Hepatocyte (in vitro differentiated cells): Measurements from ENCODE around the gene TM9SF4. TPM values are rescaled to one million over a fixed set of nuclear protein-coding genes. Genes with fewer than 3 reads are reported as not detected.

Experiments used
- DNase-seq: peaks from one replicate; pipeline ENCODE4 v3.0.0-alpha.2; 2016; ENCODE audit warnings: low spot score
- H2AFZ ChIP-seq: fragments of 200-600 bp; sonication (generic); 2 replicates; pipeline ENCODE4 v1.6.0; 2016; ENCODE audit warnings: antibody characterized with exemption, mild to moderate bottlenecking
- H3K27ac ChIP-seq: fragments of 200-600 bp; sonication (generic); 2 replicates; pipeline ENCODE4 v1.5.1; 2016; ENCODE audit warnings: mild to moderate bottlenecking
- H3K27me3 ChIP-seq: fragments of 200-600 bp; sonication (generic); 2 replicates; pipeline ENCODE4 v1.6.1; 2016
- H3K36me3 ChIP-seq: fragments of 200-600 bp; sonication (generic); replicated peaks from 2 replicates; pipeline ENCODE4 v1.5.1; 2016; ENCODE audit warnings: low read depth; ENCODE audit not compliant: insufficient read depth
- H3K4me1 ChIP-seq: fragments of 200-600 bp; sonication (generic); 2 replicates; pipeline ENCODE4 v1.5.1; 2016; ENCODE audit warnings: mild to moderate bottlenecking, moderate library complexity; ENCODE audit not compliant: insufficient read depth
- H3K4me2 ChIP-seq: fragments of 200-600 bp; sonication (generic); 2 replicates; pipeline ENCODE4 v1.6.0; 2016
- H3K4me3 ChIP-seq: fragments of 200-600 bp; sonication (generic); 2 replicates; pipeline ENCODE4 v1.5.1; 2016; ENCODE audit warnings: mild to moderate bottlenecking
- H3K79me2 ChIP-seq: fragments of 200-600 bp; sonication (generic); 2 replicates; pipeline ENCODE4 v1.6.0; 2017; ENCODE audit warnings: mild to moderate bottlenecking
- H3K9me2 ChIP-seq: fragments of 200-600 bp; sonication (generic); replicated peaks from 2 replicates; pipeline ENCODE4 v1.6.0; 2017; ENCODE audit warnings: mild to moderate bottlenecking; ENCODE audit not compliant: insufficient read depth
- H3K9me3 ChIP-seq: fragments of 200-600 bp; sonication (generic); 2 replicates; pipeline ENCODE4 v1.5.1; 2016; ENCODE audit warnings: low read depth, mild to moderate bottlenecking
- H4K20me1 ChIP-seq: fragments of 200-600 bp; sonication (generic); 2 replicates; pipeline ENCODE4 v1.6.0; 2016; ENCODE audit warnings: mild to moderate bottlenecking; ENCODE audit not compliant: insufficient read depth, poor library complexity, severe bottlenecking
- EZH2 ChIP-seq: fragments of 200-600 bp; sonication (generic); IDR thresholded peaks from 2 replicates; pipeline ENCODE4 v1.6.1; 2016; ENCODE audit warnings: antibody characterized with exemption, mild to moderate bottlenecking, borderline replicate concordance
- EZH2phosphoT487 ChIP-seq: fragments of 200-600 bp; sonication (generic); IDR thresholded peaks from one replicate; pipeline ENCODE4 v1.6.1; 2018; ENCODE audit warnings: antibody characterized with exemption, mild to moderate bottlenecking, low read depth, moderate library complexity; ENCODE audit not compliant: unreplicated experiment, severe bottlenecking
- WGBS: methylation state at CpG from one replicate; pipeline ENCODE4 v1.1.6; 2016; ENCODE audit warnings: low lambda C conversion rate; ENCODE audit errors: missing lambda C conversion rate; 5-methylcytosine and 5-hydroxymethylcytosine counted together
- polyA plus RNA-seq: library from polyadenylated mRNA; unstranded; fragments of >200 nt; fragmentation: Nextera tagmentation; extraction: Ambion mirVana; gene quantifications from 2 replicates; pipeline ENCODE4 v1.2.1, GENCODE V29; 2016
- total RNA-seq: library from RNA; depleted of rRNA; stranded (reverse); fragments of >200 nt; gene quantifications from 2 replicates; pipeline ENCODE4 v1.2.3, GENCODE V29; 2014
- TF ChIP-seq, protein P1 (sequence below): fragments of 200-600 bp; sonication (generic); IDR thresholded peaks from 2 replicates; pipeline ENCODE4 v1.5.1; 2016; ENCODE audit warnings: antibody characterized with exemption, mild to moderate bottlenecking; ENCODE audit not compliant: poor library complexity

The TM9SF4 gene
- total and polyA plus RNA-seq, 2 experiments from 2014 or later: 65.3 to 86.4 TPM

DNA sequence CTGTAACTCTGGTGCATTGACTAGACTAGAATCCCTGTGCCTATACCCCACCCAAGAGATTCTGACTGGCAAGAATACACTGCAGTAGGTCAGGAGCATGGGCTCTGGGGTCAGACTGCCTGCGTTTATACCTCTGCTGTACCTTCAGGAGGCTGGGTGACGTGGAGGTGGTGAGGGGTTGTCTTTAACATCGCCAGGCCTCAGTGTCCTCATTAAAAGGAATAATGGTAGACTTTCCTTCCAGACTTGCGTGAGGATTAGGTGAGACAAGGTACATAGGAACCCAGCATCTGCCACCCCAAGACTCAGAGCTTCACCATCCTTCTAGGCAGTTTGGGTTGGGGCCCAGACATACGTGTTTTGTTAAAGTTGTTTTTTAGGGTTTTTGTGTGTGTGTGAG is 44.3 kb downstream of the TM9SF4 start:
- Histone ChIP-seq H3K4me3 (no peak overlapping the region), H2AFZ (no peak overlapping the region), H3K79me2 (no peaks in the 10 kb centered on the region), H3K9me2 (no peaks in the 10 kb centered on the region), H3K9me3 (no peaks in the 10 kb centered on the region), H4K20me1 (no peaks in the 10 kb centered on the region), H3K27me3 (no peaks in the 10 kb centered on the region), H3K36me3 (peaks cover 7% of the 10 kb centered on the region), H3K4me2 (no peak overlapping the region), H3K4me1 (peaks cover 4% of the 10 kb centered on the region), H3K27ac (peak overlapping the region; percentile 73)
- TF ChIP-seq EZH2 (no peak), EZH2phosphoT487 (no peak)
- TF ChIP-seq, protein P1, sequence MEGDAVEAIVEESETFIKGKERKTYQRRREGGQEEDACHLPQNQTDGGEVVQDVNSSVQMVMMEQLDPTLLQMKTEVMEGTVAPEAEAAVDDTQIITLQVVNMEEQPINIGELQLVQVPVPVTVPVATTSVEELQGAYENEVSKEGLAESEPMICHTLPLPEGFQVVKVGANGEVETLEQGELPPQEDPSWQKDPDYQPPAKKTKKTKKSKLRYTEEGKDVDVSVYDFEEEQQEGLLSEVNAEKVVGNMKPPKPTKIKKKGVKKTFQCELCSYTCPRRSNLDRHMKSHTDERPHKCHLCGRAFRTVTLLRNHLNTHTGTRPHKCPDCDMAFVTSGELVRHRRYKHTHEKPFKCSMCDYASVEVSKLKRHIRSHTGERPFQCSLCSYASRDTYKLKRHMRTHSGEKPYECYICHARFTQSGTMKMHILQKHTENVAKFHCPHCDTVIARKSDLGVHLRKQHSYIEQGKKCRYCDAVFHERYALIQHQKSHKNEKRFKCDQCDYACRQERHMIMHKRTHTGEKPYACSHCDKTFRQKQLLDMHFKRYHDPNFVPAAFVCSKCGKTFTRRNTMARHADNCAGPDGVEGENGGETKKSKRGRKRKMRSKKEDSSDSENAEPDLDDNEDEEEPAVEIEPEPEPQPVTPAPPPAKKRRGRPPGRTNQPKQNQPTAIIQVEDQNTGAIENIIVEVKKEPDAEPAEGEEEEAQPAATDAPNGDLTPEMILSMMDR: no peak
- DNase-seq: no peak
- over 99% methylated on average over 5 of the region's 5 CpGs for WGBS

DNA sequence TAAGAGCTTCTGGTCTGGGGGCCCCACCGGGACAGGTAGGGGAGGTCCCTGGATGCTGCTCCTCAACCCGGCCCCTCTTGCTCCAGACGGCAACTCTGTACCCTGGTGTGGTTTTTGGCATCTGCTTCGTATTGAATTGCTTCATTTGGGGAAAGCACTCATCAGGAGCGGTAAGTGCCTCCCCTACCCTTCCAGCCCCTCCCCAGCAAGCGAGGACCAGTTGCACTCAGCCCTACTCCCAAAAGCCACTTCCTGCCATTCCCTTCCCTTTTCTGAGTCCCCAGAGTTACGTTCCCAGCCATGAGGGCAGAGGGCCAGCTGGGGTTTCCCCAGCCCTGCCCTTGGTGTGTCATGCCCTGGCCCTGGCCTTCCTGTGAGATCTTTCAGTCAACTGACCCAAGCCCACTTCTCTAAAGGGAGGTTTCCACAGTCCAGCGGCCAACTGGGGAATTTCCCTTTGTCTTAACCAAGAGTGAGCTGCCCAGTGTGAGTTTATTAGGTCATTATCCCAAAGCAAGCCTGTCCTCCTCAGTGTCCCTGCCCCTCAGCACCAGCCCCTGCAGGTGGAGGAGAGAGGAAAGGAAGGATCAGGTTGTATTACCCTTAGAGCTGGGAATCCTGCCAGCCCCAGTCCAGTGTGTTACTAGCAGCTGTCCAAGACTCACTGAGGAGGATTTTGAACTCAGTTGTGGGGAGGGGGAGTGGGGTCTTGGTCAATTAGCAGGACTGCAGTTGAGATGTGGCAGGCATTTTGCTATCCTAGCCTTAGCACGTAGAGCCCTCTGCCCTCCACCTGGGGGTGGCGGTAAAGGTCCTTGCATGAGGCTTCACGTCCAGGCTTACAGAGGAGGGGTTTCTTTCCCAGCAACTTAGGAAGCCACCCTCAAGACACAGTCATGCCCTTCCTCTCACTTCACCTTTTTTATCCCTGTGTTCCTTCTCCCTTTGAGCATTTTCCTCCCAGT is 45.8 kb downstream of the TM9SF4 start:
- no peaks in the 10 kb centered on the region for H3K79me2 ChIP-seq
- H3K4me3 ChIP-seq: no peak overlapping the region
- H3K27me3 ChIP-seq: no peaks in the 10 kb centered on the region
- H3K36me3 ChIP-seq: peaks cover 7% of the 10 kb centered on the region
- H3K4me2 ChIP-seq: no peak overlapping the region
- WGBS: 68% methylated on average over 11 of the region's 11 CpGs
- peak overlapping the region; percentile 58 for H3K27ac ChIP-seq
- H4K20me1 ChIP-seq: no peaks in the 10 kb centered on the region
- peak; percentile 71 for DNase-seq
- H3K4me1 ChIP-seq: peaks cover 4% of the 10 kb centered on the region
- H2AFZ ChIP-seq: no peak overlapping the region
- H3K9me2 ChIP-seq: no peaks in the 10 kb centered on the region
- no peaks in the 10 kb centered on the region for H3K9me3 ChIP-seq
- TF ChIP-seq EZH2 (no peak), EZH2phosphoT487 (no peak)
- TF ChIP-seq, protein P1: peak; percentile 54

DNA sequence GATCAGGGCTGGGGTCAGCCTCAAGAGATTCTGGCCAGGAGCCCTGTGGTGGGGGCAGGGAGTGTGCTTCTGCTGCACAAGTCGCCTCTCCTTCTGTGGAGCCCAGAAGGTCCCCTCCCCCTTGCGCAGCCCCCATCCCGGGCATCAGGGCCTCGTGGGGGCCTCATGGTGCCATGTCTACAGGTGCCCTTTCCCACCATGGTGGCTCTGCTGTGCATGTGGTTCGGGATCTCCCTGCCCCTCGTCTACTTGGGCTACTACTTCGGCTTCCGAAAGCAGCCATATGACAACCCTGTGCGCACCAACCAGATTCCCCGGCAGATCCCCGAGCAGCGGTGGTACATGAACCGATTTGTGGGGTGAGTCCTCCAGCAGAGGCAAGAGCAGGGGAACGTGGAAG is 48.1 kb downstream of the TM9SF4 start:
- 97% methylated on average over 14 of the region's 14 CpGs for WGBS
- Histone ChIP-seq H3K9me3 (no peaks in the 10 kb centered on the region), H4K20me1 (no peaks in the 10 kb centered on the region), H3K4me1 (peaks cover 2% of the 10 kb centered on the region), H3K4me2 (no peak overlapping the region), H3K27me3 (no peaks in the 10 kb centered on the region), H3K36me3 (peaks cover 7% of the 10 kb centered on the region), H3K27ac (no peak overlapping the region), H3K9me2 (no peaks in the 10 kb centered on the region), H3K79me2 (no peaks in the 10 kb centered on the region), H2AFZ (no peak overlapping the region), H3K4me3 (no peak overlapping the region)
- DNase-seq: no peak
- TF ChIP-seq EZH2: no peak
- TF ChIP-seq, protein P1: no peak
- no peak for TF ChIP-seq EZH2phosphoT487
